Spleen (tissue), 7 donors: ENCODE results near the gene CDK14.

ENCODE experiments used
- CTCF ChIP-seq, 11 experiments: fragments of 200-600 bp in 7 of 11; fragments of 450-650 bp in 4 of 11; sonication (generic) in 4 of 11; IDR thresholded peaks in 8 of 11; conservative IDR thresholded peaks in 3 of 11; 1 replicate in 7 of 11; 2 replicates in 4 of 11; pipeline versions ENCODE4 v1.4.0 to v1.8.0; 2016 to 2021; ENCODE audit warnings: antibody characterized with exemption in 11 of 11, inconsistent platforms in 4 of 11, mild to moderate bottlenecking in 1 of 11
- POLR2A ChIP-seq, 3 donors: fragments of 450-650 bp; IDR thresholded peaks; one replicate each; pipeline ENCODE4 v1.5.1; 2017; ENCODE audit warnings: antibody characterized with exemption in 3 of 3, mild to moderate bottlenecking in 1 of 3
- POLR2AphosphoS5 ChIP-seq, 3 donors: sonication (generic); formaldehyde crosslinking; IDR thresholded peaks; one replicate each; pipeline ENCODE4 v1.5.1; 2017; ENCODE audit warnings: antibody characterized with exemption in 3 of 3
- donor health status: DM: no; HTN: no; CAD: no; lungs with moderate emphysema.
- donor health status: DM: no; HTN: no; CAD: no.
- donor health status: DM: no; HTN: no; CAD: no.

- TF ChIP-seq POLR2A (IDR thresholded peaks at IDR 0.05) (no peak), CTCF (IDR thresholded peaks at IDR 0.05 in 8 of 11, conservative IDR thresholded peaks at IDR 0.05 in 3 of 11) (no peak), POLR2AphosphoS5 (IDR thresholded peaks at IDR 0.05) (no peak)
These were observed 257.1 kb downstream of the CDK14 start for GRCh38 chr7:90853205-90853604.
